Fibroblast of lung (primary cell): Measurements from ENCODE around the gene CAPN12.

ENCODE experiments used
- CTCF ChIP-seq, 2 donors: IDR thresholded peaks in 1 of 2; conservative IDR thresholded peaks in 1 of 2; 1 replicate in 1 of 2; 2 replicates in 1 of 2; pipeline ENCODE4 v1.5.1; 2011 to 2012; ENCODE audit warnings: low read length in 2 of 2, control low read depth in 1 of 2, inconsistent platforms in 1 of 2, low read depth in 1 of 2, mild to moderate bottlenecking in 1 of 2
- EZH2 ChIP-seq: IDR thresholded peaks from 2 replicates; pipeline ENCODE4 v1.5.1; 2012; ENCODE audit warnings: low read length, control low read depth, mild to moderate bottlenecking; ENCODE audit errors: missing control alignments

- TF ChIP-seq CTCF (conservative IDR thresholded peaks at IDR 0.05 in 1 of 2, IDR thresholded peaks at IDR 0.05 in 1 of 2; ENCODE audit: low read depth in 1 of 2, low read length in 2 of 2), result no peak
- no peak for TF ChIP-seq EZH2
Observed at GRCh38 chr19:38734176-38734425, 10.2 kb downstream of the CAPN12 start.
